CD4-positive, alpha-beta T cell treated with Interferon alpha-2 for 1 hour (primary cell): ENCODE results near the gene PATJ.
"Not testable (repeated sequence)": the region's sequence is repeated elsewhere in the genome, so short reads cannot be mapped to it uniquely, and the experiment has no call there.

Experiments used
- DNase-seq, 2 donors: peaks; one replicate each; pipeline ENCODE4 v3.0.0-alpha.2; 2020 to 2022

The PATJ gene

GRCh38 chr1:61743716-61744580 is 1.7 kb downstream of the PATJ start:
- no peak for DNase-seq

- DNase-seq: no peak
These were observed 4.5 kb downstream of the PATJ start for GRCh38 chr1:61746813-61747212.

- no peak for DNase-seq
These were observed 6.3 kb downstream of the PATJ start for GRCh38 chr1:61748566-61748965.

DNA sequence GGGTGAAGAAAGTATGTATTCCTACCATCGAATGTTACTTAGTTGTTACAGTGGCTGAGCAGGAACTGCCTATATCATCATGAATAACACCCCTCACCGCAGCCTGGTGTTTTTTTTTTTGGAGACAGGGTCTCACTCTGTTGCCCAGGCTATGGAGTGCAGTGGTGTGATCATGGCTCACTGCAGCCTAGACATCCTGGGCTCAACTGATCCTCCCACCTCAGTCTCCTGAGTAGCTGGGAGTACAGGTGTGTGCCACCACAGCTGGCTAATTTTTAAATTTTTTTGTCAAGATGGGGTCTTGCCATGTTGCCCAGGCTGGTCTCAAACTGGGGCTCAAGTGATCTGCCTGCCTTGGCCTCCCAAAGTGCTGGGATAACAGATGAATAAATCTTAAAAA is 7.3 kb downstream of the PATJ start:
- no peak for DNase-seq

- no peak for DNase-seq
These were observed 10.7 kb downstream of the PATJ start for GRCh38 chr1:61752921-61753389.

GRCh38 chr1:61753998-61754508 is 11.8 kb downstream of the PATJ start:
- DNase-seq: no peak

GRCh38 chr1:61754545-61754944 is 12.3 kb downstream of the PATJ start:
- DNase-seq: no peak

DNA sequence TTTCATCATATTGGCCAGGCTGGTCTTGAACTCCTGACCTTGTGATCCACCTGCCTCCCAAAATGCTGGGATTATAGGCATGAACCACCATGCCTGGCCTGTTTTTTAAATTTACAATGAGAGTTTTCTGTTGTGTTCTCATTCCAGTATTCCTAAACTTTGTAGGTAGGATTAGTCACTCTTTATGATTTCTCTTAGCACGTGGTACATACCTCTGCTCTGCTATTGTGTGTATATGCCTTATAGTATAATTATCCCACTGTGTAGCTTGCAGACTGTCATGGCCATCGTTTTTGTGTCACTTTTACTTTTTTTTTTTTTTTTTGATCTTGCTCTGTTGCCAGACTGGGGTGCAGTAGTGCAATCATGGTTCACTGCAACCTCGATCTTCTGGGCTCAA is 14.5 kb downstream of the PATJ start:
- DNase-seq: no peak

DNA sequence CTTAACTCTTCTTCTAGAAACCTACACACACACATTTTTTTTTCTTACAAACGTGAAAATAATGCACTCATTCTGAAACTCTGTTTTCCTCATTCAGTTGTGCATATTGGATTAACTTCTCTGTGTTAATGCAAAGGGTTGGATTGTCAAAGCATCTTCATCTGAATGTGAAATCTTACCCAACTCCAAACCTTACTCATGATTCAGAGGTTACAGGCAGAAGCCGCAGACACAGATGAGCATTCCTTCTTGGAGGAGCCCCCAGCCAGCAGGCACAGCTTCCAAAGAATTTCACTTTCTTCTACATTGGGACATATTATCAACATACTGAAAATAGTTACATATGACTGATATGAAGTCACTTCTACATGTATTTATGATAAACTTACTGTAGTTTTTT is 15.7 kb downstream of the PATJ start:
- DNase-seq: no peak

GRCh38 chr1:61770131-61770530 is 27.9 kb downstream of the PATJ start:
- DNase-seq: no peak

GRCh38 chr1:61776091-61776490 is 33.8 kb downstream of the PATJ start:
- no peak for DNase-seq

DNA sequence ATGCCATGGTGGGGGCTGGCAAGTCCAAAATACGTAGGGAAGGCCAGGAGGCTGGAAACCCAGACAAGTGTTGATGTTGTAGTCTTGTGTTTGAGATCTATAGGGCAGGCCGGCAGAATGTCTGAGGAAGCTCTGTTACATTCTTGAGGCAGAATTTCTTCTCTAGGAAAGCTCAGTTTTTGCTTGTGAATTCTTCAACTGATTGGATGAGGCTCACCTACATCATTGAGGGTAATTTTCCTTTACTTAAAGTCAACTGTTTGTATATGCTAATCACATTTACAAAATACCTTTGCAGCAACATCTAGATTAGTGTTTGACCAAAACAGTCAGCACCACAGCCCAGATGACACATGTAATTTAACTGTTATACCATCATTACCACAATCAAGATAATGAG is 37.0 kb downstream of the PATJ start:
- DNase-seq: no peak

- DNase-seq: no peak
These were observed 38.9 kb downstream of the PATJ start for GRCh38 chr1:61781151-61781550.

- peak; percentile 78 to 86 for DNase-seq
These were observed 40.5 kb downstream of the PATJ start for GRCh38 chr1:61782771-61783170.

DNA sequence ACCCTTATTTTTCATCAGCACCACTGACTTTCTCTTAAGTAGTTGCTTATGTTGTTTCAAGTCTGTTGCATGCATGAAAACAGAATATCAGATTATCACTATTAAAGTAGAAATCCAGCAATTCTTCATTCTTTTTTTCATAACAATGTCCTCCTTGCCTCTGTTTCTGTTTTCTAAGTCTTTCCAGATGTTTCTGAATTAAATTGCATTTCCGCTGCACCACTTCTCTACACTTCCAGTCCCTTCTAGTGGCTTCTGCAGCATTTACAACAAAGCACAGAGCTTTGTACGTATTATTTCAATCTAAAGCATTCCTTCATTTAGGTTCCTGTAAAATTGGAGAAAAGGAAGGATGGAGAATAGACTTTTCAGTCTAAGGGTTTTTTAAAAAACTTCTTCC is 42.4 kb downstream of the PATJ start:
- DNase-seq: no peak

- DNase-seq: no peak
These were observed 48.6 kb downstream of the PATJ start for GRCh38 chr1:61790837-61791236.

- DNase-seq: no peak
These were observed 54.9 kb downstream of the PATJ start for GRCh38 chr1:61797045-61797755.

GRCh38 chr1:61801047-61801446 is 58.8 kb downstream of the PATJ start:
- not testable (repeated sequence) for DNase-seq

DNA sequence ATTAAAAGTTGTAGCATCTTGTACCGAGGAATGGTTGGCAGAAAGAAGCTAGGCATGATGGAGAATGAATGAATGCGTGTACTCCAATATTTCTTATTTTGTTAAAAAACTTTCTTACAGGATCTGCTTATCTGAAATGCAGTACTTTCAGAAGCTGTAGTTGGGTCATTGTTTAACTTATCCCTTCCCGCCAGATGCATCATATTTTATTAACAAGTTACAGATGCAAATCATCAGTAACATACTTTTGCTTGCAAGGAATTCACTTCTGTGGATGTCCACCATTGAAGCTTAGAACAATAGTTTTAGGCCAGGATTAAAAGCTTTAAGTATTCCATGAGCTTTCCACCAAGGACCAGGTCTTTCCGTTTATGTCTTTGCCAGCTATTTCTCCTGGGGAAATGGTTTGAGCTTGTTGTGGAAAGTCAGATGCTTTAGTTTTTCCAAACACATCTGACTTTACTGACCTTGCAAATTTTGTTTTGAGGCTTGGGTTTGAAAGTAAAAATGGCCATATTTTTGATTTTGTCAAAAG is 65.4 kb downstream of the PATJ start:
- DNase-seq: no peak

GRCh38 chr1:61808321-61808720 is 66.0 kb downstream of the PATJ start:
- no peak for DNase-seq

DNA sequence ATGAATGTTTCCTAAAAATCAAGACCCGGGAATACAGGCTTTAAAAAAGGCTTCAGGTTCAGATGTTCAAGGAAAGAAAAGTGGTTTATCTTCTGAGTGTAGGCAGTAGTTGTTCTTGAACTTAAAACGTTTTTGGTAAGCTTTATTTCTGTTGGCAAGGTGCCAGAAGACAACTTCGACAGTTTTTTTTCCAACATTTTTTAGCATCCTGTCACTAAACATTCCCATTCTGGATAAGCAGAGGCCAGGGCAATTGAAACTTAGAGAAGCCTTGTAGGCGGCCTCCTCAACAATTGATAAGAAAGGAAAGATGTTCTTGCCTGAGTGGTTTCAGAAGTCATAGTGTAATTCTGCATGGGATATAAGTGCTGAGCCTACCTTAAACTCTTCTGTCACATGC is 66.7 kb downstream of the PATJ start:
- DNase-seq: no peak

GRCh38 chr1:61812916-61813315 is 70.6 kb downstream of the PATJ start:
- DNase-seq: no peak

DNA sequence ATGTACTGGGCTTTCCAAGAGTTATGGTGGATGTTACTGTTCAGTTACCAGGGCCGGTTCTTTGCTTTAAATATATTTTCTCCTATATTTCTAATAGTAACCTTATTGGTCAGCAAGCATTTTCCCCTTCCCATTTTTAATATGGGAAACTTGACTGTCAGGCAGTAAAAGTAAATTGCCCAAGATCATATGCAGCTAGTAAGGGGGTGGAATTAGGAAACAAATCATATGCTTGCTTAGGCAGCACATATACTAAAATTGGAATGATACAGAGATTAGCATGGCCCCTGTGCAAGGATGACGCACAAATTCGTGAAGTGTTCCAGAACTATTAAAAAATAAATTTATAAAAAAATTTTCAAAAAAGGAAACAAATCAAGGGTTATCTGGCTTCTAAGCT is 73.9 kb downstream of the PATJ start:
- no peak for DNase-seq

DNA sequence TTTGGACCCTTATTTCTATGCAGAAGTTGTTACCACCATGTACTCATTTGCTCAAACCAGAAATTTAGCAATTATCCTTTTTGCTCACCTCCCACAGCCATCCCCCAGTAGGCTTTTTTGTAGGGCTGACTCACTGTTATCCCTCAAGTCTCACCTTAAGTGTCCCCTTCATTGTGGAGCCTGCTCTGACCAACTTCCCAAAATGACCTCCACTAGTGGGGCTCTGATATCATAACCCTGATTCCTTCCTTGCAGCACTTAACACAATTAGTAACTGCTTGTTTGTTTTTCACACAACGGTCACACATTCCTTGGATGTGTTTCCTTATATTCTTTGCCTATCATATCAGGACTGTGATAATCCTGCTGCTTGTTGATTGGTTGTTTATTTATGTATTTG is 76.7 kb downstream of the PATJ start:
- DNase-seq: no peak
